G401 (cell line): ENCODE measurements around the gene NUFIP2. TPM values are rescaled to one million over a fixed set of nuclear protein-coding genes. Genes with fewer than 3 reads are reported as not detected.
"Not testable (repeated sequence)": the region's sequence is repeated elsewhere in the genome, so short reads cannot be mapped to it uniquely, and the experiment has no call there.

Experiments
- DNase-seq: peaks from one replicate; pipeline ENCODE4 v3.0.0-alpha.2; 2015; ENCODE audit warnings: low spot score
- in situ Hi-C: cut with HindIII; loops from 2 replicates; pipeline ENCODE4 v1.10.0; 2016; ENCODE audit warnings: low sequenced_read_pairs, mixed read lengths
- total RNA-seq: library from RNA; depleted of rRNA; stranded (reverse); fragments of >200 nt; shearing (Covaris generic); gene quantifications from 2 replicates; pipeline ENCODE4 v1.2.3, GENCODE V29; 2014

NUFIP2 gene
- total RNA-seq, 1 experiment from 2014 or later = 30.8 TPM

- DNase-seq = peak; percentile 36
- in situ Hi-C loops = no loop called here
These were observed 10.5 kb downstream of the NUFIP2 start for GRCh38 chr17:29283496-29283895.

- in situ Hi-C loops = no loop called here
- no peak for DNase-seq
These were observed 14.4 kb downstream of the NUFIP2 start for GRCh38 chr17:29279397-29280070.

GRCh38 chr17:29278692-29279091, 15.3 kb downstream of the NUFIP2 start:
- in situ Hi-C loops = no loop called here
- no peak for DNase-seq

- in situ Hi-C loops = loop anchor here (25.0 kb wide), 1 partner anchor 112 kb away; no protein-coding TSS in a partner anchor
- DNase-seq = no peak
These were observed 20.0 kb downstream of the NUFIP2 start for GRCh38 chr17:29273924-29274323.

GRCh38 chr17:29271980-29272379, 22.0 kb downstream of the NUFIP2 start:
- not testable (repeated sequence) for DNase-seq
- in situ Hi-C loops = loop anchor here (25.0 kb wide), 1 partner anchor 110 kb away; no protein-coding TSS in a partner anchor

- no peak for DNase-seq
- in situ Hi-C loops = loop anchor here (25.0 kb wide), 1 partner anchor 102 kb away; no protein-coding TSS in a partner anchor
These were observed 30.0 kb downstream of the NUFIP2 start for GRCh38 chr17:29263916-29264315.

GRCh38 chr17:29257756-29258155, 36.2 kb downstream of the NUFIP2 start:
- no peak for DNase-seq
- in situ Hi-C loops = loop anchor here (25.0 kb wide), 1 partner anchor 95 kb away; no protein-coding TSS in a partner anchor

GRCh38 chr17:29256735-29257466, 37.0 kb downstream of the NUFIP2 start:
- no peak for DNase-seq
- in situ Hi-C loops = loop anchor here (25.0 kb wide), 1 partner anchor 95 kb away; no protein-coding TSS in a partner anchor

- no peak for DNase-seq
- in situ Hi-C loops = loop anchor here (25.0 kb wide), 1 partner anchor 94 kb away; no protein-coding TSS in a partner anchor
These were observed 37.9 kb downstream of the NUFIP2 start for GRCh38 chr17:29255926-29256522.

GRCh38 chr17:29253037-29253436, 40.9 kb downstream of the NUFIP2 start:
- DNase-seq = no peak
- in situ Hi-C loops = loop anchor here (25.0 kb wide), 1 partner anchor 91 kb away; no protein-coding TSS in a partner anchor

GRCh38 chr17:29252101-29252791, 41.7 kb downstream of the NUFIP2 start:
- in situ Hi-C loops = loop anchor here (25.0 kb wide), 1 partner anchor 90 kb away; no protein-coding TSS in a partner anchor

GRCh38 chr17:29251184-29251583, 42.8 kb downstream of the NUFIP2 start:
- in situ Hi-C loops = loop anchor here (25.0 kb wide), 1 partner anchor 89 kb away; no protein-coding TSS in a partner anchor
- no peak for DNase-seq

More at GRCh38 chr17:29252101-29252791, 41.7 kb downstream of the NUFIP2 start:
- peak; percentile 39 for DNase-seq

GRCh38 chr17:29250666-29251065, 43.3 kb downstream of the NUFIP2 start:
- no peak for DNase-seq
- in situ Hi-C loops = loop anchor here (25.0 kb wide), 1 partner anchor 88 kb away; no protein-coding TSS in a partner anchor

GRCh38 chr17:29248845-29249244, 45.1 kb downstream of the NUFIP2 start:
- in situ Hi-C loops = no loop called here
- no peak for DNase-seq

- DNase-seq = no peak
- in situ Hi-C loops = no loop called here
These were observed 46.7 kb downstream of the NUFIP2 start for GRCh38 chr17:29247219-29247618.

- in situ Hi-C loops = no loop called here
- no peak for DNase-seq
These were observed 47.3 kb downstream of the NUFIP2 start, which contains the start of gene CRYBA1 for GRCh38 chr17:29246628-29247027. TSS of gene CRYBA1 (plus strand) at chr17:29246859. CDS start at chr17:29246864, 5 bp downstream.

- no peak for DNase-seq
These were observed 48.5 kb downstream of the NUFIP2 start for GRCh38 chr17:29245401-29245800.

GRCh38 chr17:29243792-29244191, 50.2 kb downstream of the NUFIP2 start:
- in situ Hi-C loops = no loop called here
- DNase-seq = no peak

More at GRCh38 chr17:29245401-29245800, 48.5 kb downstream of the NUFIP2 start:
- in situ Hi-C loops = no loop called here

GRCh38 chr17:29242790-29243189, 51.2 kb downstream of the NUFIP2 start:
- in situ Hi-C loops = no loop called here
- no peak for DNase-seq
